GM12878 (cell line): ENCODE results near the gene CAMLG. TPM values are rescaled to one million over a fixed set of nuclear protein-coding genes. Genes with fewer than 3 reads are reported as not detected.

Experiments
- ATAC-seq: fragments of 200-7000 bp; cut with Tn5 transposase; 3 replicates; pipeline ENCODE4 v1.9.1; 2020; ENCODE audit warnings: mild to moderate bottlenecking, moderate library complexity
- BruUV-seq: library from RNA; stranded (reverse); fragments of 400-500 nt; replicated peaks from 2 replicates; lab custom pipeline; 2021; lab: Mats Ljungman, UMichigan
- CTCF ChIA-PET: fragments of 300-600 bp; sonication (Branson Sonifier 250); formaldehyde crosslinking; extraction: SDS; loops from one replicate; lab custom pipeline; 2021; ENCODE audit warnings: inconsistent platforms; lab: Yijun Ruan, JAX
- POLR2A ChIA-PET: fragments of 350-600 bp; formaldehyde crosslinking; extraction: SDS; loops from one replicate; lab custom pipeline; 2021; ENCODE audit warnings: inconsistent platforms; lab: Charles Lee
- RAD21 ChIA-PET: fragments of 300-600 bp; sonication (Branson Sonifier 250); formaldehyde crosslinking; loops from one replicate; lab custom pipeline; 2023; ENCODE audit warnings: antibody characterized with exemption; ENCODE audit not compliant: unreplicated experiment; lab: Charles Lee
- SMC1A ChIA-PET: fragments of 300-600 bp; sonication (Branson Sonifier 250); formaldehyde crosslinking; loops from one replicate; lab custom pipeline; 2023; ENCODE audit not compliant: unreplicated experiment, uncharacterized antibody; lab: Charles Lee
- DNase-seq: peaks from one replicate; pipeline ENCODE4 v3.0.0-alpha.2; 2011; ENCODE audit warnings: low read depth, low spot score
- FAIRE-seq: peaks from 3 replicates; lab custom pipeline; 2011; peaks lifted over from hg19 to GRCh38; lab: Jason Lieb, UNC
- H2AFZ ChIP-seq: 2 replicates; pipeline ENCODE4 v1.6.0; 2011; ENCODE audit warnings: low read depth, low read length, control low read depth; ENCODE audit not compliant: control insufficient read depth
- H3K27ac ChIP-seq: 2 replicates; pipeline ENCODE4 v1.5.1; 2011; ENCODE audit warnings: control low read depth; ENCODE audit not compliant: control insufficient read depth, insufficient read depth
- H3K27me3 ChIP-seq, 2 experiments: replicated peaks in 1 of 2; 2 replicates each; pipeline versions ENCODE4 v1.6.0 to v1.6.1; 2011; ENCODE audit warnings: low read length in 1 of 2; ENCODE audit not compliant: control insufficient read depth in 2 of 2, insufficient read depth in 2 of 2
- H3K36me3 ChIP-seq, 2 experiments: 2 replicates each; pipeline ENCODE4 v1.5.1; 2011; ENCODE audit warnings: low read length in 1 of 2; ENCODE audit not compliant: control insufficient read depth in 2 of 2, insufficient read depth in 2 of 2
- H3K4me1 ChIP-seq: 2 replicates; pipeline ENCODE4 v1.6.1; 2011; ENCODE audit warnings: mild to moderate bottlenecking, low read length, moderate library complexity, mixed read lengths; ENCODE audit not compliant: control insufficient read depth, insufficient read depth
- H3K4me2 ChIP-seq: 2 replicates; pipeline ENCODE4 v1.6.0; 2011; ENCODE audit warnings: control low read depth; ENCODE audit not compliant: control insufficient read depth, insufficient read depth
- H3K4me3 ChIP-seq: fragments of 200-600 bp; sonication (generic); 2 replicates; pipeline ENCODE4 v1.5.1; 2016
- H3K79me2 ChIP-seq: 2 replicates; pipeline ENCODE4 v1.6.0; 2011; ENCODE audit warnings: low read length; ENCODE audit not compliant: control insufficient read depth, insufficient read depth
- H3K9ac ChIP-seq: 2 replicates; pipeline ENCODE4 v1.8.0; 2011; ENCODE audit warnings: low read length, control low read depth, mixed read lengths; ENCODE audit not compliant: control insufficient read depth, insufficient read depth
- H3K9me3 ChIP-seq: replicated peaks from 3 replicates; pipeline ENCODE4 v1.5.1; 2011; ENCODE audit warnings: mild to moderate bottlenecking, low read length; ENCODE audit not compliant: control insufficient read depth, insufficient read depth
- H4K20me1 ChIP-seq: 2 replicates; pipeline ENCODE4 v1.6.0; 2011; ENCODE audit not compliant: control insufficient read depth, insufficient read depth
- IRF5 ChIP-seq: fragments of 450-650 bp; IDR thresholded peaks from 2 replicates; pipeline ENCODE4 v1.6.1; 2017; ENCODE audit warnings: borderline replicate concordance
- SPI1 ChIP-seq: IDR thresholded peaks from 2 replicates; pipeline ENCODE4 v1.6.1; 2011; ENCODE audit warnings: low read depth, mild to moderate bottlenecking, low read length, moderate library complexity, borderline replicate concordance; ENCODE audit not compliant: insufficient read depth
- ZNF24 ChIP-seq: fragments of 450-650 bp; IDR thresholded peaks from 2 replicates; pipeline ENCODE4 v1.6.1; 2017; ENCODE audit warnings: antibody characterized with exemption, mild to moderate bottlenecking
- WGBS: methylation state at CpG from one replicate; pipeline ENCODE4 v1.1.6; 2016; ENCODE audit warnings: low lambda C conversion rate; ENCODE audit not compliant: insufficient replicate concordance, insufficient coverage; ENCODE audit errors: missing lambda C conversion rate; 5-methylcytosine and 5-hydroxymethylcytosine counted together
- in situ Hi-C: fragments of 300-500 bp; cut with MboI; formaldehyde crosslinking; loops from 9 replicates; pipeline ENCODE4 v1.14.3; 2018; ENCODE audit warnings: mixed read lengths
- intact Hi-C: fragments of 100-400 bp; cut with micrococcal nuclease; formaldehyde crosslinking; loops from one replicate; pipeline ENCODE4 v1.14.2; 2022; ENCODE audit not compliant: unreplicated experiment
- polyA plus RNA-seq, 11 experiments: library from polyadenylated mRNA; depleted of rRNA in 4 of 11; unstranded in 6 of 11; stranded (reverse) in 5 of 11; fragments of >200 nt; fragmentation: Nextera tagmentation in 4 of 11; fragmentation: Illumina TruSeq in 1 of 11; extraction: Ambion mirVana in 4 of 11; extraction: Trizol in 1 of 11; gene quantifications; 1 replicate in 1 of 11; 2 replicates in 10 of 11; pipeline versions ENCODE4 v1.2.1 to v1.2.3, GENCODE V29; 2011 to 2016; ENCODE audit warnings: inconsistent platforms in 2 of 11, missing spikeins in 2 of 11, low read depth in 1 of 11
- total RNA-seq, 4 experiments: library from RNA; depleted of rRNA in 3 of 4; stranded (reverse); fragments of >200 nt in 3 of 4; fragmentation: Illumina TruSeq in 1 of 4; extraction: Trizol in 1 of 4; gene quantifications; 2 replicates each; pipeline versions ENCODE4 v1.2.1 to v1.2.3, GENCODE V29; 2013 to 2021

CAMLG gene
- total and polyA plus RNA-seq, 10 of the 15 experiments (the other 5 are each of a cell fraction or from before 2014, with no cell fraction given), result 18.5 to 51.7 (median 25.5) TPM

DNA sequence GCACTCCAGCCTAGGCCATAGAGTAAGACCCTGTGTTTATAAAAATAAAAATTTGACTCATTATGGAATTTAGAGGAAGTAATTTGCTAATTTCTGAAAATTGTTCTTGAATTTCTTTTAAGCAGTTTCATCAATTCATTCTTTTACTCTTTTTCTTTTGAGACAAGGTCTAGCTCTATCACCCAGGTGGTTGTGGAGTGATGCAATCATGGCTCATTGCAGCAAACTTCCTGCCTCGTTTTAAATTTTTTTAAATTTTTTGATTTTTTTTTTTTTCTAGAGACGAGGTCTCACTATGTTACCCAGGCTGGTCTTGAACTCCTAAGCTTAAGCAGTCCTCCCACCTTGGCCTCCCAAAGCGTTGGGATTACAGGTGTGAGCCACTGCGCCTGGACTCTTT lies 3.1 kb upstream of the CAMLG start (continued):
- TF ChIP-seq IRF5, result no peak

DNA sequence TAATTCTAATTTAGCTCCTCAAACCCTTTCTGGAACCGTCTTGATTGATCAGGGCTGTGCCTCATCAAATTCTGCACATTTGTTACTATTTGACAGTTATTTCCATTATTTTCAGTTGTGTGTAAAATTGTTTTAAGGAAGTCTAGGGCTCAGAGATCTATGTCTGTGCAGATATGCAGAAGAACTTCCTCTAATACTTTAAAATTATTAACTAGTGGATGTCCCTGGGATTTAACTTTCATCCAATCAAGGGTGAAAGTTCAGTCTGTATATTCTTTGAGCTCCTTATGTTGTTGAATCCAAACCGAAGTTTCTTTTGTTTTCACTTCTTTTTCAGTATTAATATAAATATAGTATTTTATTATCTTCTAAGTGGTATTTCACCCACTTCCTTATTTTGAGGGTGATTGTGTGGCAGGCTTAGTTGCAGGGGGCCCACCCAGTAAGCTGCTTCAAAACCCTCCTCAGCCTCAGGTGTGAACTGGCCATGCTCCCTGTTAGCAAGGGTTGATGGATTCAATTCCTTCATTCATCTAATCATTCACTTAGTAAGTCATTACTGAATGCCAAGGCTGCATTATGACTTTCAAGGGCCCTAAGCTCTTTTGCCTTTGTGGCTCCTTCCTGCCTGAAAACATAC lies 2.1 kb upstream of the CAMLG start:
- H3K27ac ChIP-seq, result no peak overlapping the region
- WGBS, result 3% methylated on average over 2 of the region's 2 CpGs

More for the DNA sequence above, 2.1 kb upstream of the CAMLG start:
- Histone ChIP-seq H3K79me2 (peaks cover 27% of the 10 kb centered on the region), H3K4me1 (no peaks in the 10 kb centered on the region), H3K27me3 (no peaks in the 10 kb centered on the region), H4K20me1 (no peaks in the 10 kb centered on the region), H3K9me3 (no peaks in the 10 kb centered on the region), H3K36me3 (no peaks in the 10 kb centered on the region), H3K4me2 (no peak overlapping the region), H3K9ac (no peak overlapping the region), H3K4me3 (no peak overlapping the region), H2AFZ (peak overlapping the region; percentile 3; the same call in 1 of the 2 replicates)
- SMC1A ChIA-PET, result interaction anchor here (0.6 to 1.5 kb wide), 10 partner anchors 10 to 514 kb away, joined by 3 to 5 read pairs (median 3); partner anchors contain the start of gene PCBD2
- ATAC-seq (no peak), FAIRE-seq (no peak), DNase-seq (no peak)
- POLR2A ChIA-PET, result interaction anchor here (1.0 to 1.6 kb wide), 4 partner anchors 88 to 168 kb away, joined by 3 to 7 read pairs (median 4); partner anchors contain the start of genes PCBD2 and SEC24A
- intact Hi-C loops, result loop anchor here (10.0 kb wide), 2 partner anchors 459 to 511 kb away; partner anchors contain the start of gene PPP2CA
- RAD21 ChIA-PET, result interaction anchor here (0.6 to 1.7 kb wide), 8 partner anchors 87 to 668 kb away, joined by 3 to 9 read pairs (median 3); partner anchors contain the start of genes PCBD2 and TXNDC15
- TF ChIP-seq SPI1 (peak; percentile 53; the same call in 1 of the 2 replicates), ZNF24 (no peak)
- BruUV-seq, result no TSS peak
- CTCF ChIA-PET, result interaction anchor here (0.6 to 1.6 kb wide), 11 partner anchors 15 to 206 kb away, joined by 3 to 5 read pairs (median 4); partner anchors contain the start of genes C5orf24 and DDX46
- in situ Hi-C loops, result loop anchor here (5.0 to 25.0 kb wide), 2 partner anchors 166 to 451 kb away; no protein-coding TSS in a partner anchor
